HS-27A (cell line): ENCODE data around the gene CDT1.

Experiments
- DNase-seq: peaks from one replicate; pipeline ENCODE4 v3.0.0-alpha.2; 2012; ENCODE audit warnings: low read depth, missing footprints

CDT1 gene

GRCh38 chr16:88836791-88837190 lies 33.2 kb downstream of the CDT1 start:
- DNase-seq = no peak

- no peak for DNase-seq
Measured at GRCh38 chr16:88837806-88838205, 34.2 kb downstream of the CDT1 start.

GRCh38 chr16:88838566-88838965 lies 35.0 kb downstream of the CDT1 start:
- no peak for DNase-seq

GRCh38 chr16:88839026-88839529 lies 35.5 kb downstream of the CDT1 start:
- DNase-seq = no peak

- DNase-seq = no peak
Measured at GRCh38 chr16:88839745-88840599, 36.4 kb downstream of the CDT1 start.

- no peak for DNase-seq
Measured at GRCh38 chr16:88840600-88841215, 37.1 kb downstream of the CDT1 start.

GRCh38 chr16:88841521-88842307 lies 38.1 kb downstream of the CDT1 start:
- DNase-seq = no peak

- no peak for DNase-seq
Measured at GRCh38 chr16:88842308-88842756, 38.7 kb downstream of the CDT1 start.

GRCh38 chr16:88842806-88843205 lies 39.2 kb downstream of the CDT1 start:
- DNase-seq = no peak

GRCh38 chr16:88843256-88843655 lies 39.7 kb downstream of the CDT1 start:
- no peak for DNase-seq

- DNase-seq = no peak
Measured at GRCh38 chr16:88844419-88845036, 40.9 kb downstream of the CDT1 start.

GRCh38 chr16:88846088-88846487 lies 42.5 kb downstream of the CDT1 start:
- no peak for DNase-seq

- no peak for DNase-seq
Measured at GRCh38 chr16:88847654-88848053, 44.1 kb downstream of the CDT1 start.

GRCh38 chr16:88848557-88848956 lies 45.0 kb downstream of the CDT1 start:
- no peak for DNase-seq

- DNase-seq = no peak
Measured at GRCh38 chr16:88850531-88851199, 47.1 kb downstream of the CDT1 start.

GRCh38 chr16:88851616-88852015 lies 48.0 kb downstream of the CDT1 start:
- no peak for DNase-seq

GRCh38 chr16:88853325-88853941 lies 49.8 kb downstream of the CDT1 start:
- DNase-seq = no peak

GRCh38 chr16:88854306-88855111 lies 50.9 kb downstream of the CDT1 start:
- DNase-seq = no peak

- DNase-seq = no peak
Measured at GRCh38 chr16:88855176-88855575, 51.6 kb downstream of the CDT1 start.

- no peak for DNase-seq
Measured at GRCh38 chr16:88855736-88856121, 52.1 kb downstream of the CDT1 start.
